Smooth muscle cell (in vitro differentiated cells): Measurements from ENCODE around the gene FAM9B. TPM values are rescaled to one million over a fixed set of nuclear protein-coding genes. Genes with fewer than 3 reads are reported as not detected.

Experiments
- DNase-seq: peaks from one replicate; lab custom pipeline; 2025; ENCODE audit not compliant: unreplicated experiment; lab: John Stamatoyannopoulos, UW
- H2AFZ ChIP-seq: fragments of 200-600 bp; sonication (generic); 2 replicates; pipeline ENCODE4 v1.6.0; 2016; ENCODE audit warnings: antibody characterized with exemption, low read depth, mild to moderate bottlenecking
- H3F3A ChIP-seq: fragments of 200-600 bp; sonication (generic); 2 replicates; pipeline ENCODE4 v1.6.0; 2017; ENCODE audit warnings: antibody characterized with exemption, low read depth
- H3K27ac ChIP-seq: fragments of 200-600 bp; sonication (generic); 2 replicates; pipeline ENCODE4 v1.5.1; 2016; ENCODE audit warnings: low read depth, mild to moderate bottlenecking
- H3K27me3 ChIP-seq: fragments of 200-600 bp; sonication (generic); 2 replicates; pipeline ENCODE4 v1.6.1; 2016; ENCODE audit warnings: low read depth, mild to moderate bottlenecking
- H3K36me3 ChIP-seq: fragments of 200-600 bp; sonication (generic); 2 replicates; pipeline ENCODE4 v1.5.1; 2016; ENCODE audit warnings: low read depth
- H3K4me1 ChIP-seq: fragments of 200-600 bp; sonication (generic); 2 replicates; pipeline ENCODE4 v1.5.1; 2016; ENCODE audit warnings: low read depth
- H3K4me2 ChIP-seq: fragments of 200-600 bp; sonication (generic); 2 replicates; pipeline ENCODE4 v1.6.0; 2016; ENCODE audit warnings: mild to moderate bottlenecking
- H3K4me3 ChIP-seq: fragments of 200-600 bp; sonication (generic); 2 replicates; pipeline ENCODE4 v1.5.1; 2016; ENCODE audit warnings: mild to moderate bottlenecking
- H3K79me2 ChIP-seq: fragments of 200-600 bp; sonication (generic); 2 replicates; pipeline ENCODE4 v1.6.0; 2016; ENCODE audit warnings: low read depth, mild to moderate bottlenecking
- H3K9ac ChIP-seq: fragments of 200-600 bp; sonication (generic); 2 replicates; pipeline ENCODE4 v1.6.0; 2016; ENCODE audit warnings: low read depth
- H3K9me3 ChIP-seq: fragments of 200-600 bp; sonication (generic); replicated peaks from 2 replicates; pipeline ENCODE4 v1.5.1; 2016; ENCODE audit warnings: low read depth
- H4K20me1 ChIP-seq: fragments of 200-600 bp; sonication (generic); 2 replicates; pipeline ENCODE4 v1.6.0; 2016; ENCODE audit warnings: low read depth
- whole genome bisulfite sequencing: methylation state at CpG from one replicate; pipeline ENCODE4 v1.1.7; 2016; ENCODE audit warnings: low lambda C conversion rate; 5-methylcytosine and 5-hydroxymethylcytosine counted together
- polyA plus RNA-seq: library from polyadenylated mRNA; unstranded; fragments of >200 nt; fragmentation: Nextera tagmentation; extraction: Ambion mirVana; gene quantifications from 2 replicates; pipeline ENCODE4 v1.2.1, GENCODE V29; 2016
- total RNA-seq: library from RNA; depleted of rRNA; stranded (reverse); fragments of >200 nt; gene quantifications from 2 replicates; pipeline ENCODE4 v1.2.3, GENCODE V29; 2014
- TF ChIP-seq, protein P1 (sequence below): fragments of 200-600 bp; sonication (generic); IDR thresholded peaks from 2 replicates; pipeline ENCODE4 v1.5.1; 2017; ENCODE audit warnings: borderline replicate concordance, mild to moderate bottlenecking, antibody characterized with exemption; ENCODE audit not compliant: insufficient read depth, poor library complexity, severe bottlenecking

Gene FAM9B
- total and polyA plus RNA-seq, 2 experiments from 2014 or later = not detected

GRCh38 chrX:8980756-8981155 is 53.2 kb downstream of the FAM9B start:
- Histone ChIP-seq H2AFZ (no peak overlapping the region), H3F3A (no peaks in the 10 kb centered on the region), H3K4me3 (no peak overlapping the region), H4K20me1 (no peaks in the 10 kb centered on the region), H3K27ac (no peak overlapping the region), H3K9me3 (no peaks in the 10 kb centered on the region), H3K4me1 (no peaks in the 10 kb centered on the region), H3K9ac (no peak overlapping the region), H3K4me2 (no peak overlapping the region), H3K36me3 (no peaks in the 10 kb centered on the region), H3K79me2 (no peaks in the 10 kb centered on the region), H3K27me3 (no peaks in the 10 kb centered on the region)
- DNase-seq = no peak
- WGBS = 71% methylated on average over 1 of the region's 1 CpG
- TF ChIP-seq, protein P1, sequence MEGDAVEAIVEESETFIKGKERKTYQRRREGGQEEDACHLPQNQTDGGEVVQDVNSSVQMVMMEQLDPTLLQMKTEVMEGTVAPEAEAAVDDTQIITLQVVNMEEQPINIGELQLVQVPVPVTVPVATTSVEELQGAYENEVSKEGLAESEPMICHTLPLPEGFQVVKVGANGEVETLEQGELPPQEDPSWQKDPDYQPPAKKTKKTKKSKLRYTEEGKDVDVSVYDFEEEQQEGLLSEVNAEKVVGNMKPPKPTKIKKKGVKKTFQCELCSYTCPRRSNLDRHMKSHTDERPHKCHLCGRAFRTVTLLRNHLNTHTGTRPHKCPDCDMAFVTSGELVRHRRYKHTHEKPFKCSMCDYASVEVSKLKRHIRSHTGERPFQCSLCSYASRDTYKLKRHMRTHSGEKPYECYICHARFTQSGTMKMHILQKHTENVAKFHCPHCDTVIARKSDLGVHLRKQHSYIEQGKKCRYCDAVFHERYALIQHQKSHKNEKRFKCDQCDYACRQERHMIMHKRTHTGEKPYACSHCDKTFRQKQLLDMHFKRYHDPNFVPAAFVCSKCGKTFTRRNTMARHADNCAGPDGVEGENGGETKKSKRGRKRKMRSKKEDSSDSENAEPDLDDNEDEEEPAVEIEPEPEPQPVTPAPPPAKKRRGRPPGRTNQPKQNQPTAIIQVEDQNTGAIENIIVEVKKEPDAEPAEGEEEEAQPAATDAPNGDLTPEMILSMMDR = no peak

Other genes with a start within 250 kb of the FAM9B start
- not detected in 2 replicates for gene FAM9A, start 232.7 kb downstream of the FAM9B start, total RNA-seq
- gene FAM9A, start 232.7 kb downstream of the FAM9B start, polyA plus RNA-seq = not detected in 2 replicates